K562 (cell line): ENCODE measurements around the gene GABRP. TPM values are rescaled to one million over a fixed set of nuclear protein-coding genes. Genes with fewer than 3 reads are reported as not detected.

Experiments used
- ATAC-seq: fragments of 200-7000 bp; cut with Tn5 transposase; 3 replicates; pipeline ENCODE4 v1.9.1; 2020; ENCODE audit warnings: moderate library complexity
- BruUV-seq: library from RNA; stranded (reverse); fragments of 400-500 nt; replicated peaks from 2 replicates; lab custom pipeline; 2021; lab: Mats Ljungman, UMichigan
- CTCF ChIA-PET: fragments of 300-600 bp; formaldehyde crosslinking; extraction: SDS; loops from one replicate; lab custom pipeline; 2021; ENCODE audit warnings: low intra/inter-chr PET ratio; lab: Yijun Ruan, JAX
- POLR2A ChIA-PET: fragments of 300-600, 350-650 bp; sonication (Branson Sonifier 250); formaldehyde crosslinking; extraction: SDS; loops from one replicate; lab custom pipeline; 2021; ENCODE audit warnings: antibody characterized with exemption, inconsistent platforms; lab: Yijun Ruan, JAX
- DNase-seq, 4 experiments: peaks; one replicate each; pipeline versions ENCODE4 v3.0.0 to v3.0.0-alpha.2; 2011 to 2018; ENCODE audit warnings: low spot score in 3 of 4, mixed read lengths in 3 of 4; ENCODE audit errors: extremely low read depth in 1 of 4
- FAIRE-seq: peaks from 2 replicates; lab custom pipeline; 2011; peaks lifted over from hg19 to GRCh38; lab: Jason Lieb, UNC
- H2AFZ ChIP-seq: 2 replicates; pipeline ENCODE4 v1.6.0; 2011; ENCODE audit warnings: low read depth, low read length, control low read depth, inconsistent platforms
- H3K27ac ChIP-seq: fragments of 200-600 bp; 3 replicates; pipeline ENCODE4 v1.8.0; 2011; ENCODE audit warnings: low read depth, mild to moderate bottlenecking, control low read depth, inconsistent platforms, low read length, moderate library complexity, mixed read lengths; ENCODE audit errors: extremely low read depth
- H3K27me3 ChIP-seq, 2 experiments: fragments of 300-600 bp in 1 of 2; 2 replicates in 1 of 2; 3 replicates in 1 of 2; pipeline versions ENCODE4 v1.6.0 to v1.8.0; 2011; ENCODE audit warnings: inconsistent platforms in 2 of 2, low read length in 2 of 2, mild to moderate bottlenecking in 1 of 2, mixed read lengths in 1 of 2, moderate library complexity in 1 of 2; ENCODE audit not compliant: control insufficient read depth in 2 of 2, insufficient read depth in 2 of 2
- H3K36me3 ChIP-seq: fragments of 300-600 bp; 3 replicates; pipeline ENCODE4 v1.8.0; 2011; ENCODE audit warnings: mild to moderate bottlenecking, low read length, inconsistent platforms; ENCODE audit not compliant: control insufficient read depth, insufficient read depth
- H3K4me1 ChIP-seq, 2 experiments: fragments of 200-600 bp in 1 of 2; replicated peaks in 1 of 2; 2 replicates in 1 of 2; 3 replicates in 1 of 2; pipeline versions ENCODE4 v1.5.1 to v1.8.0; 2011; ENCODE audit warnings: inconsistent platforms in 2 of 2, low read length in 2 of 2, mild to moderate bottlenecking in 1 of 2, mixed read lengths in 1 of 2, moderate library complexity in 1 of 2; ENCODE audit not compliant: control insufficient read depth in 2 of 2, insufficient read depth in 2 of 2
- H3K4me2 ChIP-seq: 2 replicates; pipeline ENCODE4 v1.6.1; 2011; ENCODE audit warnings: low read length, control low read depth, inconsistent platforms, mixed read lengths; ENCODE audit not compliant: insufficient read depth
- H3K4me3 ChIP-seq: fragments of 200-600 bp; sonication (generic), shearing (Covaris generic); 2 replicates; pipeline ENCODE4 v1.5.1; 2016; ENCODE audit warnings: control low read depth, inconsistent platforms
- H3K79me2 ChIP-seq: fragments of 200-600 bp; 3 replicates; pipeline ENCODE4 v1.8.0; 2011; ENCODE audit warnings: low read length, inconsistent platforms; ENCODE audit not compliant: control insufficient read depth, insufficient read depth
- H3K9ac ChIP-seq, 2 experiments: 2 replicates each; pipeline versions ENCODE4 v1.6.0 to v1.6.1; 2011; ENCODE audit warnings: low read depth in 2 of 2, low read length in 2 of 2, control low read depth in 1 of 2, inconsistent platforms in 1 of 2, mild to moderate bottlenecking in 1 of 2, mixed read lengths in 1 of 2; ENCODE audit not compliant: insufficient read depth in 1 of 2
- H3K9me1 ChIP-seq: one replicate; pipeline ENCODE4 v1.6.0; 2011; ENCODE audit warnings: inconsistent platforms, mild to moderate bottlenecking, low read length, moderate library complexity; ENCODE audit not compliant: control insufficient read depth, insufficient read depth
- H3K9me3 ChIP-seq: replicated peaks from 2 replicates; pipeline ENCODE4 v1.5.1; 2011; ENCODE audit warnings: low read depth, low read length, inconsistent platforms; ENCODE audit not compliant: control insufficient read depth, insufficient read depth
- H4K20me1 ChIP-seq: replicated peaks from 2 replicates; pipeline ENCODE4 v1.6.1; 2011; ENCODE audit warnings: low read length, inconsistent platforms, mixed read lengths; ENCODE audit not compliant: control insufficient read depth, insufficient read depth
- DPF2 ChIP-seq: fragments of 450-650 bp; IDR thresholded peaks from 2 replicates; pipeline ENCODE4 v1.6.1; 2016
- E2F8 ChIP-seq: fragments of 450-650 bp; IDR thresholded peaks from 2 replicates; pipeline ENCODE4 v1.7.1; 2018; ENCODE audit warnings: mild to moderate bottlenecking, low read depth; ENCODE audit not compliant: partially characterized antibody
- FIP1L1 ChIP-seq: fragments of 200-400 bp; formaldehyde crosslinking; IDR thresholded peaks from 2 replicates; pipeline ENCODE4 v1.6.1; 2018; ENCODE audit warnings: mild to moderate bottlenecking, low read depth, low read length; ENCODE audit not compliant: poor library complexity, severe bottlenecking
- IFI16 ChIP-seq: fragments of 250-450 bp; sonication (Bioruptor Pico); IDR thresholded peaks from 2 replicates; pipeline ENCODE4 v2.1.2; 2022; ENCODE audit warnings: mild to moderate bottlenecking, inconsistent platforms
- POLR2H ChIP-seq: IDR thresholded peaks from 2 replicates; pipeline ENCODE4 v1.6.1; 2016; ENCODE audit warnings: missing genetic modification characterization, low read depth, mild to moderate bottlenecking, control low read depth, missing compliant biosample characterization, moderate library complexity
- PURB ChIP-seq: sonication (generic); formaldehyde crosslinking; IDR thresholded peaks from 2 replicates; pipeline ENCODE4 v1.9.0; 2021; ENCODE audit warnings: low read depth, mild to moderate bottlenecking, missing genetic modification reagents
- SIN3B ChIP-seq: fragments of 450-650 bp; IDR thresholded peaks from 2 replicates; pipeline ENCODE4 v1.6.1; 2017; ENCODE audit warnings: low read depth, mild to moderate bottlenecking, moderate library complexity
- ZNF395 ChIP-seq: fragments of 200-800 bp; sonication (Bioruptor generic); IDR thresholded peaks from 2 replicates; pipeline ENCODE4 v1.6.1; 2017; ENCODE audit warnings: missing genetic modification characterization, missing compliant biosample characterization
- ZNF584 ChIP-seq: fragments of 200-800 bp; sonication (Bioruptor generic); IDR thresholded peaks from 2 replicates; pipeline ENCODE4 v1.6.1; 2016; ENCODE audit warnings: low read depth, mild to moderate bottlenecking, missing genetic modification characterization, missing compliant biosample characterization
- WGBS: fragments of 100-300 bp; shearing (Covaris generic); methylation state at CpG from one replicate; pipeline ENCODE4 v1.1.6; 2016; ENCODE audit warnings: low coverage, mixed read lengths; ENCODE audit not compliant: insufficient coverage; ENCODE audit errors: missing lambda C conversion rate; 5-methylcytosine and 5-hydroxymethylcytosine counted together
- in situ Hi-C: fragments of 300-500 bp; cut with MboI; formaldehyde crosslinking; loops from 4 replicates; pipeline ENCODE4 v1.15.0; 2018; ENCODE audit warnings: inconsistent platforms, mixed read lengths
- intact Hi-C: fragments of 100-400 bp; cut with micrococcal nuclease; formaldehyde crosslinking; loops from 2 replicates; pipeline ENCODE4 v1.14.2; 2022
- polyA plus RNA-seq, 8 experiments: library from polyadenylated mRNA; depleted of rRNA in 4 of 8; stranded (reverse) in 5 of 8; unstranded in 3 of 8; fragments of >200 nt; fragmentation: Nextera tagmentation in 2 of 8; fragmentation: Illumina TruSeq in 1 of 8; extraction: Ambion mirVana in 2 of 8; extraction: Trizol in 1 of 8; gene quantifications; 2 replicates each; pipeline versions ENCODE4 v1.2.1 to v1.2.3, GENCODE V29; 2011 to 2014; ENCODE audit warnings: inconsistent platforms in 1 of 8, missing spikeins in 1 of 8
- total RNA-seq, 7 experiments: library from RNA; depleted of rRNA in 6 of 7; stranded (reverse); fragments of >200 nt in 6 of 7; fragmentation: Illumina TruSeq in 2 of 7; extraction: Trizol in 2 of 7; gene quantifications; 2 replicates each; pipeline versions ENCODE4 v1.2.1 to v1.2.3, GENCODE V29; 2011 to 2021; ENCODE audit warnings: low replicate concordance in 1 of 7

GABRP gene
- total and polyA plus RNA-seq, 9 of the 15 experiments (the other 6 are each of a cell fraction or from before 2014, with no cell fraction given), result not detected

- DNase-seq (no peak), ATAC-seq (no peak), FAIRE-seq (no peak)
- Histone ChIP-seq H3K9ac (no peak overlapping the region), H3K27ac (no peak overlapping the region), H3K4me1 (no peaks in the 10 kb centered on the region), H4K20me1 (no peaks in the 10 kb centered on the region), H3K79me2 (no peaks in the 10 kb centered on the region), H3K9me3 (no peaks in the 10 kb centered on the region), H3K9me1 (no peaks in the 10 kb centered on the region), H3K27me3 (peaks cover 0 to 7% of the 10 kb centered on the region in 2 experiments; a peak in 2 of 5 replicates), H3K36me3 (no peaks in the 10 kb centered on the region), H3K4me2 (no peak overlapping the region), H3K4me3 (no peak overlapping the region), H2AFZ (no peak overlapping the region)
- no peak for TF ChIP-seq IFI16 (CRISPR knock-in tag)
- no peak for TF ChIP-seq PURB (CRISPR knock-in tag)
- TF ChIP-seq E2F8, result no peak
- TF ChIP-seq POLR2H (tag), result no peak
- no peak for TF ChIP-seq DPF2
- TF ChIP-seq FIP1L1, result no peak
- no peak for TF ChIP-seq ZNF395 (CRISPR knock-in tag)
- TF ChIP-seq SIN3B, result no peak
- TF ChIP-seq ZNF584, result no peak
- BruUV-seq, result no TSS peak
- POLR2A ChIA-PET, result no interaction called here
- CTCF ChIA-PET, result no interaction called here
- intact Hi-C loops, result no loop called here
- WGBS, result 5% methylated on average over 2 of the region's 3 CpGs
- in situ Hi-C loops, result no loop called here
These were observed 25.0 kb upstream of the GABRP start for GRCh38 chr5:170758481-170758880.
